CD4-positive, alpha-beta T cell treated with Interleukin-1 beta for 1 hour (primary cell): ENCODE measurements around the gene TBX2.
"Not testable (repeated sequence)": the region's sequence is repeated elsewhere in the genome, so short reads cannot be mapped to it uniquely, and the experiment has no call there.

Experiments
- DNase-seq, 2 donors: peaks; one replicate each; pipeline ENCODE4 v3.0.0-alpha.2; 2020 to 2022

Gene TBX2

GRCh38 chr17:61436273-61436672 lies 36.6 kb downstream of the TBX2 start:
- no peak for DNase-seq

GRCh38 chr17:61436995-61437704 lies 37.5 kb downstream of the TBX2 start:
- no peak for DNase-seq

DNA sequence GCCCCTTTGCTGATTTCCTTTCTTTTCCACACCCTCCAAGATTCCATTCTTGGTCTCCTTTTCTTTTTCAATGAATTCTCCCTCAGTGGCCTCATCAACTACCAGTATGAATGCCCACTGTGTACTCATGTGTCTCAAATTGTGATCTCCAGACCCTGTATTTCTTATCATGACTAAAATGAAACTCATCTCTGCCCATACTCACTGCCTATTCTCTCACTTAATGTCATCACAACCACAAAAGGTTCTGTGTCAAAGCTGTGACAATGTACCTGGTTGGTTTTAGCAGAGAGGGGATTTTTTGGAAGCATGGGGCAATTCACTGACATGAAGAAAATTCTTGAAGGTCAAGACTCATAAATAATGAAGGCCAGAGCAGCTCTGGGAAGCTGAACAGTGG lies 41.1 kb downstream of the TBX2 start:
- DNase-seq = no peak

DNA sequence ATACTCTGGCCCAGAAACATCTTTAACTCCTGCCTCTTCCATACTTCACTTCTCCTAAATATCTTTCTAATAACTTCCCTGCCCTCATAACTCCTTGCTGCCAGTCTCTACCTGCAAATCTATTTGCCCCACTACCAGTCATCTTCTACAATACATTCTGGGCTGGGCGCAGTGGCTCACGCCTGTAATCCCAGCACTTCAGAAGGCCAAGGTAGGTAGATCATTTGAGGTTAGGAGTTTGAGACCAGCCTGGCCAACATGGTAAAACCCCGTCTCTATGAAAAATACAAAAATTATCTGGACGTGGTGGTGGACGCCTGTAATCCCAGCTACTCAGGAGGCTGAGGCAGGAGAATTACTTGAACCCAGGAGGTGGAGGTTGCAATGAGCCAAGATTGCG lies 41.9 kb downstream of the TBX2 start:
- not testable (repeated sequence) for DNase-seq

GRCh38 chr17:61442136-61442775 lies 42.6 kb downstream of the TBX2 start:
- DNase-seq = no peak

- DNase-seq = no peak
Observed at GRCh38 chr17:61442878-61443474, 43.3 kb downstream of the TBX2 start.

DNA sequence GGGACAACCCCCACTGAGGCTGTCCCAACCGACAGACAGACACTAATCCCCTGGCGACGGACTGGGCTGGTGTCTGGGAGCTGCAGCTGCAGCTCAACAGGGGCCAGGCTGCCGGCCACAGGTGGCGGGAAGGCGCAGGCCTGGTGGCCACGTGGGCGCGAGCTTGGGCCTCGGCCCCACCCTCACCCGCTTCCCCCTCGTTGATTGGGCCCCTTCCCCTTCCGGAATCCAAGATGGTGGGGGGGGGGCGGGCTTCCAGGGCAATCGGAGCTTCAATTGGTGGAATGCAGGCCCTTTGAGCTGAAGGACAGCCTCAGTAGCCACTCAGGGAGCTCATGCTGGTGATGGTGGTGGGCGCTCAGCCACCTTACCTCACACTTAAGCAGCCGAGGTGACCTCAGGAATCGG lies 43.8 kb downstream of the TBX2 start:
- DNase-seq = no peak

- DNase-seq = no peak
Observed at GRCh38 chr17:61444075-61444474, 44.4 kb downstream of the TBX2 start.

DNA sequence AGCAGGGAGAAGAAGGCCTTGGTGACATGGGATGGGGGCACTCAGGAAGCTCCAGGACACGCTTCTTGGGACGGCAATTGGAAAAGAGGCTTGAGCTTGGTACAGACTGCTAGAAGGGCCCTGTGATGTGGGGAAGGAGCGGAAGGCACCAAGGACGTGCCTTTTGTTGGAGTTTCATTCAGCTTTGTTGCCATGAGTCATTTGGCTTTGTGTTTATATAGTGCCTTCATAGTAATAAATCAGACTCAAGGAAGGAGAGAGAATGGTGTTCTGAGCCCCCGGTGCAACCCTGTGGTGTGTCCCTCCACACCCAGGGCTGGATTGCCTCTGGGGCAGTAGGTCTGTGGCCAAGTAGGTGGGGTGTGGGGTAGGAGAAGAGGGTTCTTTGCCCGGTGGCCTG lies 45.2 kb downstream of the TBX2 start:
- no peak for DNase-seq

GRCh38 chr17:61447358-61447757 lies 47.7 kb downstream of the TBX2 start:
- no peak for DNase-seq

DNA sequence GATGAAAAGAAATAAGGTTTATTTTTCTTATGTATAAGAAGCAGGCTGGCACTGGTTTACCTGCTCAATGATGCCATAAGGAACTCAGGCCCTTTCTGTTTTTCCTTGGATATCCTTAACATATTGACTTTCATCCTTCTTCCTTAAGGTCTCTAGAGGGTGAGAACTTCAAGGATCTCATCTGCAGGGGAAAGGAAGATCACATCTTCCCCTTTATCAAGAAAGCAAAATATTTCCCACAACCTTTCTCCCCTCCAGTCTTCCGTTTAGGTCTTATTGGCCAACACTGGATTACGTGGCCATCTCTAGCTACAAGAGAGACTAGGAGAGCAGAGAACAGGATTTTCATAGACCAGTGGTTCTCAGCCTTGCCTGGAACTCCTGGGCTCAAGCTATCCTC lies 48.4 kb downstream of the TBX2 start:
- DNase-seq = no peak

DNA sequence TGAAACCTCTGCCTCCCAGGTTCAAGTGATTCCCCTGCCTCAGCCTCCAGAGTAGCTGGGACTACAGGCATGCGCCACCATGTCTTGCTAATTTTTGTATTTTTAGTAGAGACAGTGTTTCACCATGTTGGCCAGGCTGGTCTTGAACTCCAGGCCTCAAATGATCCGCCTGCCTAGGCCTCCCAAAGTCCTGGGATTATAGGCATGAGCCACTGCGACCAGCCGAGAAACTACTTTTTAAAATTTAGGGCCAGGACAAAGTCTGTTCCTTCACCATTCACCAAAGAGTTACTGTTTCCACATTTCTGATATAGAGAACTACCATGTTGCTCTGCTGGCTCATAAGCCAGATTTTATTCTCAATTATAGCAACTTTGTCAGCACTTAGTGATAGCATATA lies 49.5 kb downstream of the TBX2 start:
- not testable (repeated sequence) for DNase-seq

GRCh38 chr17:61449707-61450640 lies 50.3 kb downstream of the TBX2 start:
- no peak for DNase-seq

GRCh38 chr17:61450641-61451537 lies 51.2 kb downstream of the TBX2 start:
- DNase-seq = no peak

DNA sequence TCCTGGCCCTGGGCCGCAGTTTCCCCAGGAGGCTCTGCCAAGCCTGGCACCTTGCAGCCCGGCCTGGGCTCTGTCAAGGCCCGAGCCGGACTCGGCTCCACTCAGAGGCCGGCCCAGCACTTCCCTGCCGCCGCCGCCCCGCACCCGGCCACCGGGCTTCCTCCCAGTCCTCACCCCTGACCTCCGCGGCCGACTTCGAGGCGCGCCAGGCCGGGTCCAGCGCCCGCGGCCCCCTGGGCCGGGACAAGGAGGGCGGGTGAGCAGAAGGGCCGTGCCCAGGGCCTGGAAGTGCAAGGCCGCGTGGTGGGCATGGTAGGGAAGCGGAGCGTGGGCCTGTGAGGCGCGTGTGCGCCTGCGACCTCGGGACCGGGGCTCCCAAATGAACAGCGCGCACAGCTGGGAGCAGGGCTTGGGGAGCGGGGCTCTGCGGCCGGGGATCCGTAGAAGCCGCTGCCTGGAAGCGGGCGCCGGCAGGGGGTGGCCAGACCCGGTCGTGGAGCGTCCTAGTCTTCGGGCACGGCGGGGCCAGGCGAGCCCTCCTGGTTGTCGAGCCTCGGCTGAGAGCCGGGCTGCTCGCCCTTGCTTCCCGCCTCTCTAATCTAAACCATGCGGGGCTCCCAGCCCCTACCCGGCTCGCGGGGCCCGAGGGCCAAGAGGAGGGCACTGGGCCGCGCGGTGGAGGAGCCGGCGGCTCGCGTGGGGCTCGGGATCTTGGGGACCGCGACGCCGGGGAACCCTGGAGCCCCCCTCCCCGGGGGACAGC lies 52.1 kb downstream of the TBX2 start:
- DNase-seq = no peak

DNA sequence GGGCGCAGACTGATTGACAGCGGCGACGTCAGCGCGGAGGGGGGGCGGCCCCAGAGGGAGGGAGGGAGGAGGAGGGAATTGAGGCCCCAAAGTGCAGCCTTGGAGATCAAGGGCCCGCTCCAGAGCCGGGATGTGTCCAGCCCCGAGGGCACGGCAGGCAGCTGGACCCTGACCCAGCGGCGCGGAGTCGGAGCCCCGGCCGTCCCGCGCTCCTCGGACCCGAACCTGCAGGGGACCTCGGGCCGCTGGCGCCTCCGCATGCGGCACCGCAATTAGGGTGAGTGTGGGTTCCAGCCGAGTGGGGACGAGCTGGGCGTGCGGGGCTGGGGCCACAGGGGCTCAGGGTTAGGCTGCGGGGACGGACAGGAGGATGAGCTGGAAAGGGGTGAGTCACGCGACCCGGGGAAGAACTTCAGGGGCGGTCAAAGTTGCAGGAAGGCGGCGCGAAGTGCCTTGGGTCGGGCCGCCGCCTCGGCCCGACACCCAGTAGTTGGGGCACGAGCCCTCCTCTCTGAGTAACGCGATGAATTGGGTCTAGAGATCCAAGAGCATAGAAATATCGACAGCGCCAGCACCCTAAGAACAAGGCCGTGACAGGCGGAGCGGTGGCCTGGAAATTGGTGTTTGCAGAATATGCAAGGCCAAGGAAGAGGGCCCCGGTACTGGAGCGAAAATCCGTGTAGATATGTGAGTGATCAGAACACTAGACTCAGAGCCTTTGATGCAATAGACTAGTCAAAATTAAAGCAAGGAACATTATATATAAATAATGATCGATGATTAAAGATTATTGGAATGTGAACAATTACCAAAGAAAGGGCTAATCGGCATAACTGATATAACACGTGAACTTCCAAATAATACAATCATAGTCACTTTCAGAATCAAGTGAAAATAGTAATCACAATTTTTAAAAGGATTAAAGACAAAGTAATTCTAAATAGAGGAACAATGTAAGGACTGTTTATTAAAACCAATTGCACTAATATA lies 53.0 kb downstream of the TBX2 start, which contains the start of gene TBX4:
Gene TBX4 (plus strand): TSS at position 122 of the 990 bp plus-strand sequence. CDS start 4,069 bp downstream, outside the sequence.
- no peak for DNase-seq

- no peak for DNase-seq
Observed at GRCh38 chr17:61453566-61454380, 54.1 kb downstream of the TBX2 start.

- no peak for DNase-seq
Observed at GRCh38 chr17:61454381-61455323, 55.0 kb downstream of the TBX2 start.
